Esophagus muscularis mucosa (tissue), 4 donors: ENCODE measurements around the gene DCLK2.

Source experiments
- CTCF ChIP-seq, 3 experiments: fragments of 200-600 bp in 2 of 3; fragments of 450-650 bp in 1 of 3; sonication (generic) in 2 of 3; IDR thresholded peaks; one replicate each; pipeline ENCODE4 v1.5.1; 2017 to 2019; ENCODE audit warnings: antibody characterized with exemption in 3 of 3, mild to moderate bottlenecking in 2 of 3, moderate library complexity in 1 of 3
- EP300 ChIP-seq: sonication (generic); formaldehyde crosslinking; IDR thresholded peaks from one replicate; pipeline ENCODE4 v1.6.1; 2017; ENCODE audit warnings: antibody characterized with exemption
- POLR2A ChIP-seq: fragments of 450-650 bp; IDR thresholded peaks from one replicate; pipeline ENCODE4 v1.6.1; 2017; ENCODE audit warnings: antibody characterized with exemption, moderate library complexity, mild to moderate bottlenecking, low read depth

- TF ChIP-seq EP300 = no peak
- no peak for TF ChIP-seq POLR2A
- no peak for TF ChIP-seq CTCF (IDR thresholded peaks at IDR 0.05)
Observed at GRCh38 chr4:150080875-150081274, 2.6 kb downstream of the DCLK2 start.
